ENCODE data around the gene PRM3. TPM values are rescaled to one million over a fixed set of nuclear protein-coding genes. Genes with fewer than 3 reads are reported as not detected.

Gene PRM3
- not detected for polyA plus RNA-seq (2012; ENCODE audit: insufficient read depth, insufficient read length)

- no peak within 1 kb of the TSS for H3K4me3 ChIP-seq (ENCODE audit: low read length)
These were observed at the start of gene PRM3 for GRCh38 chr16:11272921-11273720. PRM3 (minus strand) TSS chr16:11273629; CDS start chr16:11273595, 34 bp downstream.

DNA sequence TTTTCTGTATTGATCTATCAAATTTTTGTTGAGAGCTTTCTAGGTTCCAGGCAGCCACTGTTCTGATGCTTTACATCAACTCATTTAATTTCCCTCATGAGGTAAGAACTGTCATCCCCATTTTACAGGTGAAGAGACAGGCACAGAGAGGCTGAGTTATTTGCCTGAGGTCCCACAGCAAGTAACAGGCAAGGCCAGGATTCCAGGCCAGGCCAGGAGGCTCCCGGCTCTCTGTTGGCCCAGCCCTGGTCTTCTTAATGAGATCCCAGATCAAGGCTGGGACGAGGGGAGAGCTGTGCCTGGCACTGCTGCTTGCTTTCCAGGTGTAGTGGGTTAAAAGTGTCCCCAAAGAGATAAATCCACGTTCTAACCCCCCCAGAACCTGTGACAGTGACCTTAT is 49.4 kb upstream of the PRM3 start:
- no peak for DNase-seq (ENCODE audit: low read depth, low spot score)
- no peak overlapping the region for H3K4me3 ChIP-seq (ENCODE audit: low read length)

More at GRCh38 chr16:11272921-11273720, at the start of gene PRM3:
- DNase-seq (ENCODE audit: low read depth, low spot score): no peak

DNA sequence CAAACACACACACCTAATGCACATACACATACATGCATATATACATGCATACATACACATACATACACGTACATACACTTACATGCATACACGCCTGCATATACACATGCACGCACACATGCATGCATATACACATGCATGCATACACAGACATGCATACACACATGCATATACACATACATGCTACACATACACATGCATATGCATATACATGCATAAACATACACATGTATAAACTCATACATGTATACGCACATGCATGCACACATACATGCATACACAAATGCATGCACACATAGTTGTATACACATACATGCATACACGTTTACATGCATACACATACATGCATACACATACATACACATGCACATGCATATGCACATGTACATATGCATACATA is 48.2 kb upstream of the PRM3 start:
- H3K4me3 ChIP-seq (ENCODE audit: low read length): no peak overlapping the region
- no peak for DNase-seq (ENCODE audit: low read depth, low spot score)

- no peak for DNase-seq (ENCODE audit: low read depth, low spot score)
- no peak overlapping the region for H3K4me3 ChIP-seq (ENCODE audit: low read length)
These were observed 46.7 kb upstream of the PRM3 start for GRCh38 chr16:11320170-11320569.

- no peak for DNase-seq (ENCODE audit: low read depth, low spot score)
These were observed 46.2 kb upstream of the PRM3 start for GRCh38 chr16:11319529-11320146.

DNA sequence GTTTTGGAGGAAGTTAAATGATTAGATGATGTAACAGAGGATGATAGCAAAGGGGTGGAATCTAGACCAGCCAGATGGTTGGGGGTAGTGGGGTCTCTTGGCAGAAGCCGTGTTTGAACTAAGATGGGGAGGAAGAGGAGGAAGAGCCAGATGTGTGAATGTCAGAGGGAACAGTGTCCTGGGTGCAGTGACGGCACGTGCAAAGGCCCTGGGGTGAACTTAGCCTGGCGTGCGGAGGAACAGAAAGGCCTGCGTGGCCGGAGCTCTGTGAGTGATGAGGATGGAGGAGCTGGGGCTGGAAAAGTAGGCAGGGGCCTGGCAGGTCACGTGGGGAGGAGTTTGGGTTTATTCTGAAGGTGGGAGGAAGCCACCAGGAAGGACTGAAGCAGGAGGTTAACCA is 45.4 kb upstream of the PRM3 start:
- no peak overlapping the region for H3K4me3 ChIP-seq (ENCODE audit: low read length)
- no peak for DNase-seq (ENCODE audit: low read depth, low spot score)

More at GRCh38 chr16:11319529-11320146, 46.2 kb upstream of the PRM3 start:
- H3K4me3 ChIP-seq (ENCODE audit: low read length): no peak overlapping the region

DNA sequence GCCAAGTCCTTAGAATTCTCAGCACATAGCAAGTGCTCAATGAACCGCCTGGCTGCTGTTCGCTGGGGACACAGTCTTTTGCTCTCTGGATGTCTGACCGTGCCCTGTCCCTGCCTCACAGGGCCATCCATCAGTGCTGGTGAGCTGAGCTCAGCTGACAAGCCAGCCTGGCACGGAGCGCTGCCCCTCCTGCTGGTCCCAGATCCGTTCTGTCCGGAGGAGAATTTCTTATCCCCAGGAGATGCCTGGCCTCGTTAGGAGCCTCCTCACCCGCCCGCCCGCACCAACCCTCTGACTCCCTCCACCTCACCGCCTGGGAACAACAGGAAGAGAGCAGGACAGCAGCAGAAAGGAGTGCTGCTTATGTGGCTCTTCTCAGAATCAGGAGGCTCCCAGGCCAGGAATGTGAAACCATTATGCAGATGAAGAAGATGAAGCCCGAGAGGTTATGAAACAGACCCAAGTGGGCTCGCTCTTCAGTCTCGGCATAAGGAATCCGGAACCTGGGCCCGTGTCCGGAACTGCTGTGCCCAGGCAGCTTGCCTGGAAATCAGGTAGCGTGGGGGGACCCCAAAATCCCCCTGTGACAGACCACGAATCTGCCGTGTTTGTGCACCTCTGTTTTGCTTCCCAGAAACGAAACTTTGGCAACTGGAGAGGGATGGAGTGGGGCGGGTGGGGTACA is 43.0 kb upstream of the PRM3 start:
- no peak overlapping the region for H3K4me3 ChIP-seq (ENCODE audit: low read length)
- DNase-seq (ENCODE audit: low read depth, low spot score): no peak

- no peak overlapping the region for H3K4me3 ChIP-seq (ENCODE audit: low read length)
- DNase-seq (ENCODE audit: low read depth, low spot score): no peak
These were observed 42.1 kb upstream of the PRM3 start for GRCh38 chr16:11315510-11315909.

- no peak overlapping the region for H3K4me3 ChIP-seq (ENCODE audit: low read length)
- DNase-seq (ENCODE audit: low read depth, low spot score): no peak
These were observed 41.0 kb upstream of the PRM3 start for GRCh38 chr16:11314309-11314894.

- no peak for DNase-seq (ENCODE audit: low read depth, low spot score)
- H3K4me3 ChIP-seq (ENCODE audit: low read length): no peak overlapping the region
These were observed 40.3 kb upstream of the PRM3 start for GRCh38 chr16:11313493-11314308.

- no peak for DNase-seq (ENCODE audit: low read depth, low spot score)
- H3K4me3 ChIP-seq (ENCODE audit: low read length): no peak overlapping the region
These were observed 39.5 kb upstream of the PRM3 start for GRCh38 chr16:11312718-11313492.

GRCh38 chr16:11310997-11311561 is 37.6 kb upstream of the PRM3 start:
- no peak overlapping the region for H3K4me3 ChIP-seq (ENCODE audit: low read length)
- no peak for DNase-seq (ENCODE audit: low read depth, low spot score)

DNA sequence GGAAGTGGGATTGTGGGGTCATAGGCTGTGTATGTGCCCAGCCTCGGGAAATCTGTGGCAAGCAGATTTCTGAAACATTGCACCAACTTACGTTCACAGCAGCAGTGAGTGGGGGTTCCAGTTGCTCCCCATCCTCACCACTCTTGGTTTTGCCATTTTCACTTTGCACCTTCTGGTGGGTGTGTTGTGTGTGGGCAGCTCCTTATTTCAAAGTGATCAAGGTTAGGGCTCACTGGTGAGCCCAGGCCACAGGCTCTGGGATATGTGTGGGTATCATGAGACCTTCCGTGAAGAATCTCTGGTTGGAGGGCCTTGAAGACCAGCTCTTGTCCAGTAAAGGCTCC is 37.2 kb upstream of the PRM3 start:
- no peak for DNase-seq (ENCODE audit: low read depth, low spot score)
- H3K4me3 ChIP-seq (ENCODE audit: low read length): no peak overlapping the region

DNA sequence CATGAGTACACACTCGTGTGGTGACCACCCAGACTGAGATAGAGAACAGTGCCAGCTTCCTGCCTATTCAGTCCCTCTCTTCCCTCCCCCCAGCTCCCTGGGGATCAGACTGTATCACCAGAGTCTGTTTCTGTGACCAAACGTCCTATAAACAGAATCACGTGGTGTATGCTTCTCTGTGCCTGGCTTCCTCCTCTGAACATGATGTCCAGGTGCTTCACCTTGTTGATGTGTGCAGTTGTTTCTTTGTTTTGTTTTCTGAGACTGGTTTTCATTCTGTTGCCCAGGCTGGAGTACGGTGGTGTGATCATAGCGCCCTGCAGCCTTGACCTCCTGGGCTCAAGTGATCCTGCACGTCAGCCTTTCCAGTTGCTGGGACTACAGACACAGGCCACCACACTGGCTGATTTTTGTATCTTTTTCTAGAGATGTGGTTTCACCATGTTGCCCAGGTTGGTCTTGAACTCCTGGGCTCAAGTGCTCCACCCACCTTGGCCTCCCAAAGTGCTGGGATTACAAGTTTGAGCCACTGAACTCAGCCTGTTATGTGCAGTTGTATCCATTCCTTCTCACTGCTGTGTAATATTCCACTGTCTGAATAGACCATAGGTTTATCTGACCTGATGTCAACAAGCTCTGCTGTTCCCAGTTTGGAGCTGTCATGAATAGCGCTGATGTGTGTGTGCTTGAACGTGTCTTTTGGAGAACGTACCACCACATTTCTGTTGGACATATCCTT is 36.6 kb upstream of the PRM3 start:
- H3K4me3 ChIP-seq (ENCODE audit: low read length): no peak overlapping the region
- DNase-seq (ENCODE audit: low read depth, low spot score): no peak

DNA sequence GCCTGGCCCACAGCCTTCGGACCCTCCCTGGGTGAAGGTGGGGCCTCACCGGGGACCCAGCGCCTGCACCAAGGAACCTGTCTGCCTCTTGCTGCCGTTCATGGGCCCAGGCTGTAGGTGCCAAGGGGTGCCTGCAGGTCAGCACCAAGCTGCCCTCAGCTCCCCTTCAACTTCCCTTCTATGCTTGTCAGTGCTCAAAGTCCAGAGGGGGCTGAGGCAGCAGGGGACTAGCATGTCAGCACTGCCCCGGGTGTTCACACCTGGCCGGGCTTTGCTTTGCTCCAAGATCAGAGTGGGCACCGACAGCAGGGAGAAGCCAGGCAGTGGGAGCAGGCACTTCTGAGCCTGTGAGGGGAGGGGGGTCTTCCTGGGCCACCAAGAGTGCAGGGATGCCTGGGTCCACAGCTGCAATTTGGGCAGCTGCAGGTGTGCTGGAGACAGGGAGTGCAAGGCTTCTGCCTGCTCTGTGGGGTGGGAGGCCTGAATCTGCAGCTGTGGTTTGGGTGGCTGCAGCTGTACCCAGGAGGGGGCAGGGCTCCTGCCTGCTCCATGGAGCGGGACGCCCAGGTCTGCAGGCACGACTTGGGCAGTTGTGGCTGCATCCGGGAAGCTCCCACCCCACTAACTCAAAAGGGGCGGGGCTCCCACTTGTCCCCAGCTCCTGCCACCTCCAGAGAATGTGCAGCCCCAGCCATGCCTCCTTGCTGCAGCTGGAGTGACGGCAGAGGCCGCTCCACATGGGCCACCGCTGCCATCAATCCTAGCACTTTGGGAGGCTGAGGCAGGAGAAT is 35.3 kb upstream of the PRM3 start:
- DNase-seq (ENCODE audit: low read depth, low spot score): peak; percentile 77
- H3K4me3 ChIP-seq (ENCODE audit: low read length): no peak overlapping the region

- no peak overlapping the region for H3K4me3 ChIP-seq (ENCODE audit: low read length)
- no peak for DNase-seq (ENCODE audit: low read depth, low spot score)
These were observed 34.4 kb upstream of the PRM3 start for GRCh38 chr16:11307639-11308492.
